DND-41 (cell line): Measurements from ENCODE around the gene MOB3B.

Source experiments
- ATAC-seq: fragments of 200-7000 bp; cut with Tn5 transposase; 3 replicates; pipeline ENCODE4 v1.9.1; 2021; ENCODE audit warnings: low read depth; ENCODE audit not compliant: insufficient read depth
- DNase-seq: peaks from one replicate; pipeline ENCODE4 v3.0.0-alpha.2; 2020
- H2AFZ ChIP-seq: 2 replicates; pipeline ENCODE4 v1.6.0; 2012; ENCODE audit warnings: low read depth, low read length
- H3K27ac ChIP-seq: 2 replicates; pipeline ENCODE4 v1.5.1; 2012; ENCODE audit warnings: low read length, inconsistent platforms
- H3K27me3 ChIP-seq: fragments of 200-600 bp; sonication (generic); 2 replicates; pipeline ENCODE4 v1.6.0; 2012; ENCODE audit warnings: low read length, mild to moderate bottlenecking, inconsistent platforms; ENCODE audit not compliant: insufficient read depth, poor library complexity
- H3K36me3 ChIP-seq: 2 replicates; pipeline ENCODE4 v1.5.1; 2012; ENCODE audit warnings: low read length, inconsistent platforms; ENCODE audit not compliant: insufficient read depth
- H3K4me1 ChIP-seq: 2 replicates; pipeline ENCODE4 v1.5.1; 2012; ENCODE audit warnings: mild to moderate bottlenecking, low read length; ENCODE audit not compliant: insufficient read depth
- H3K4me2 ChIP-seq: 2 replicates; pipeline ENCODE4 v1.6.0; 2012; ENCODE audit warnings: mild to moderate bottlenecking, moderate library complexity, low read length, inconsistent platforms; ENCODE audit not compliant: insufficient read depth
- H3K4me3 ChIP-seq, 2 experiments: fragments of 200-600 bp in 1 of 2; shearing (Covaris generic) in 1 of 2; 2 replicates each; pipeline ENCODE4 v1.5.1; 2012 to 2016; ENCODE audit warnings: inconsistent platforms in 2 of 2, low read length in 2 of 2, mild to moderate bottlenecking in 2 of 2, low read depth in 1 of 2, moderate library complexity in 1 of 2
- H3K79me2 ChIP-seq: 2 replicates; pipeline ENCODE4 v1.6.0; 2012; ENCODE audit warnings: low read length, inconsistent platforms; ENCODE audit not compliant: insufficient read depth
- H3K9ac ChIP-seq: 2 replicates; pipeline ENCODE4 v1.6.0; 2012; ENCODE audit warnings: low read depth, mild to moderate bottlenecking, inconsistent platforms, low read length, moderate library complexity
- H3K9me3 ChIP-seq: 2 replicates; pipeline ENCODE4 v1.5.1; 2012; ENCODE audit warnings: low read length, moderate library complexity, mild to moderate bottlenecking, inconsistent platforms; ENCODE audit not compliant: insufficient read depth, severe bottlenecking
- H4K20me1 ChIP-seq: 2 replicates; pipeline ENCODE4 v1.6.0; 2012; ENCODE audit warnings: low read length; ENCODE audit not compliant: insufficient read depth
- CTCF ChIP-seq: IDR thresholded peaks from 2 replicates; pipeline ENCODE4 v1.5.1; 2012; ENCODE audit warnings: borderline replicate concordance, low read length, moderate library complexity, mild to moderate bottlenecking; ENCODE audit not compliant: poor library complexity, severe bottlenecking; ENCODE audit errors: extremely low read depth
- EZH2 ChIP-seq: IDR thresholded peaks from 3 replicates; pipeline ENCODE4 v1.6.1; 2012; ENCODE audit warnings: borderline replicate concordance, low read depth, mild to moderate bottlenecking, moderate library complexity, low read length, inconsistent platforms; ENCODE audit not compliant: severe bottlenecking

The MOB3B gene

GRCh38 chr9:27514551-27514950 is 15.1 kb downstream of the MOB3B start:
- DNase-seq: no peak

GRCh38 chr9:27511771-27512170 is 17.8 kb downstream of the MOB3B start:
- H2AFZ ChIP-seq: no peak overlapping the region
- no peak for ATAC-seq
- H4K20me1 ChIP-seq: no peaks in the 10 kb centered on the region
- no peak overlapping the region for H3K4me3 ChIP-seq
- TF ChIP-seq CTCF (no peak), EZH2 (no peak)
- H3K27ac ChIP-seq: no peak overlapping the region
- no peaks in the 10 kb centered on the region for H3K36me3 ChIP-seq
- no peaks in the 10 kb centered on the region for H3K9me3 ChIP-seq
- no peak overlapping the region for H3K9ac ChIP-seq
- H3K4me1 ChIP-seq: no peaks in the 10 kb centered on the region
- no peaks in the 10 kb centered on the region for H3K79me2 ChIP-seq
- no peaks in the 10 kb centered on the region for H3K27me3 ChIP-seq
- H3K4me2 ChIP-seq: no peak overlapping the region
- no peak for DNase-seq

More at GRCh38 chr9:27514551-27514950, 15.1 kb downstream of the MOB3B start:
- no peaks in the 10 kb centered on the region for H3K4me1 ChIP-seq
- no peaks in the 10 kb centered on the region for H3K27me3 ChIP-seq
- H3K4me3 ChIP-seq: no peak overlapping the region
- no peak overlapping the region for H3K4me2 ChIP-seq
- H3K9ac ChIP-seq: no peak overlapping the region
- no peaks in the 10 kb centered on the region for H3K36me3 ChIP-seq
- no peaks in the 10 kb centered on the region for H3K79me2 ChIP-seq
- H3K9me3 ChIP-seq: no peaks in the 10 kb centered on the region
- no peak for TF ChIP-seq EZH2
- TF ChIP-seq CTCF: no peak
- no peak overlapping the region for H2AFZ ChIP-seq
- no peaks in the 10 kb centered on the region for H4K20me1 ChIP-seq
- ATAC-seq: no peak
- H3K27ac ChIP-seq: no peak overlapping the region

GRCh38 chr9:27510780-27511179 is 18.8 kb downstream of the MOB3B start:
- Histone ChIP-seq H3K36me3 (no peaks in the 10 kb centered on the region), H3K4me3 (no peak overlapping the region), H3K4me2 (no peak overlapping the region), H3K4me1 (no peaks in the 10 kb centered on the region), H3K9ac (no peak overlapping the region), H3K27me3 (no peaks in the 10 kb centered on the region), H3K79me2 (no peaks in the 10 kb centered on the region), H3K27ac (no peak overlapping the region), H3K9me3 (no peaks in the 10 kb centered on the region), H2AFZ (no peak overlapping the region), H4K20me1 (no peaks in the 10 kb centered on the region)
- TF ChIP-seq CTCF (no peak), EZH2 (no peak)
- no peak for ATAC-seq
- no peak for DNase-seq

GRCh38 chr9:27506981-27507380 is 22.6 kb downstream of the MOB3B start:
- ATAC-seq: no peak
- Histone ChIP-seq H3K79me2 (no peaks in the 10 kb centered on the region), H3K4me1 (no peaks in the 10 kb centered on the region), H4K20me1 (no peaks in the 10 kb centered on the region), H3K9me3 (no peaks in the 10 kb centered on the region), H3K27ac (no peak overlapping the region), H3K27me3 (no peaks in the 10 kb centered on the region), H3K4me3 (no peak overlapping the region), H3K36me3 (no peaks in the 10 kb centered on the region), H2AFZ (no peak overlapping the region), H3K9ac (no peak overlapping the region), H3K4me2 (no peak overlapping the region)
- DNase-seq: no peak
- no peak for TF ChIP-seq EZH2
